GM12891 (cell line): ENCODE data around the gene CEP83.
"Not testable (repeated sequence)": the region's sequence is repeated elsewhere in the genome, so short reads cannot be mapped to it uniquely, and the experiment has no call there.

Experiments used
- PAX5 ChIP-seq: IDR thresholded peaks from 2 replicates; pipeline ENCODE4 v1.6.1; 2011; ENCODE audit warnings: low read length, moderate library complexity, mild to moderate bottlenecking; ENCODE audit not compliant: insufficient read depth, severe bottlenecking
- POLR2A ChIP-seq: IDR thresholded peaks from 2 replicates; pipeline ENCODE4 v1.6.1; 2011; ENCODE audit warnings: low read depth, low read length, control low read depth
- POLR2AphosphoS5 ChIP-seq: IDR thresholded peaks from 2 replicates; pipeline ENCODE4 v1.6.1; 2011; ENCODE audit warnings: low read depth, low read length, control low read depth
- POU2F2 ChIP-seq: IDR thresholded peaks from 2 replicates; pipeline ENCODE4 v1.6.1; 2011; ENCODE audit warnings: low read depth, mild to moderate bottlenecking, control low read depth, low read length, moderate library complexity
- SPI1 ChIP-seq: IDR thresholded peaks from 2 replicates; pipeline ENCODE4 v1.6.1; 2011; ENCODE audit warnings: low read depth, low read length, control low read depth
- TAF1 ChIP-seq: IDR thresholded peaks from 2 replicates; pipeline ENCODE4 v1.6.1; 2011; ENCODE audit warnings: low read depth, low read length, control low read depth

GRCh38 chr12:94424830-94425229, 34.8 kb downstream of the CEP83 start:
- not testable (repeated sequence) for TF ChIP-seq POLR2A, SPI1, TAF1, POLR2AphosphoS5, POU2F2, PAX5
